Hepatocyte (in vitro differentiated cells): ENCODE measurements around the gene WDR75.

Experiments used
- EZH2 ChIP-seq: fragments of 200-600 bp; sonication (generic); IDR thresholded peaks from 2 replicates; pipeline ENCODE4 v1.6.1; 2016; ENCODE audit warnings: antibody characterized with exemption, mild to moderate bottlenecking, borderline replicate concordance
- TF ChIP-seq, protein P1 (sequence below): fragments of 200-600 bp; sonication (generic); IDR thresholded peaks from 2 replicates; pipeline ENCODE4 v1.5.1; 2016; ENCODE audit warnings: antibody characterized with exemption, mild to moderate bottlenecking; ENCODE audit not compliant: poor library complexity

DNA sequence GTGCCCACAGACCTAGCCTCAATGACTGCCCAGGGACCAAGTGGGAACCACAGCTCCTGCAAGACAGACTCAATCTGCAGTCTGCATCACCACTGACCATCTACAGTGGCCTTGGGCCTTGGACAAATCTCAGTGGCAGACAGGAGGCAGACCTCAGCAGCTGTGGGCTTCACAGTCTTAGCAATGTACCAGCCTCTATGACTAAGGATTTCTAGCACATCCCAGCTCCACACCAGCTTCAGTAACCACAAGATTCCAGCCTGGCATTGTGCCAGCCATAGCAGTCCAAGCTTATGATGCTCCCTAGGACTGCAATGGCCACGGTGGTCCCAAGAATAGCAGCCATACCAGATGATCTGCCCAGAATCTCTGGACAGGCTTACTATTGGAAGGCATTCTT lies 19.6 kb upstream of the WDR75 start:
- TF ChIP-seq EZH2 = no peak
- TF ChIP-seq, protein P1, sequence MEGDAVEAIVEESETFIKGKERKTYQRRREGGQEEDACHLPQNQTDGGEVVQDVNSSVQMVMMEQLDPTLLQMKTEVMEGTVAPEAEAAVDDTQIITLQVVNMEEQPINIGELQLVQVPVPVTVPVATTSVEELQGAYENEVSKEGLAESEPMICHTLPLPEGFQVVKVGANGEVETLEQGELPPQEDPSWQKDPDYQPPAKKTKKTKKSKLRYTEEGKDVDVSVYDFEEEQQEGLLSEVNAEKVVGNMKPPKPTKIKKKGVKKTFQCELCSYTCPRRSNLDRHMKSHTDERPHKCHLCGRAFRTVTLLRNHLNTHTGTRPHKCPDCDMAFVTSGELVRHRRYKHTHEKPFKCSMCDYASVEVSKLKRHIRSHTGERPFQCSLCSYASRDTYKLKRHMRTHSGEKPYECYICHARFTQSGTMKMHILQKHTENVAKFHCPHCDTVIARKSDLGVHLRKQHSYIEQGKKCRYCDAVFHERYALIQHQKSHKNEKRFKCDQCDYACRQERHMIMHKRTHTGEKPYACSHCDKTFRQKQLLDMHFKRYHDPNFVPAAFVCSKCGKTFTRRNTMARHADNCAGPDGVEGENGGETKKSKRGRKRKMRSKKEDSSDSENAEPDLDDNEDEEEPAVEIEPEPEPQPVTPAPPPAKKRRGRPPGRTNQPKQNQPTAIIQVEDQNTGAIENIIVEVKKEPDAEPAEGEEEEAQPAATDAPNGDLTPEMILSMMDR = no peak
